ENCODE measurements around the gene IP6K1.

IP6K1 gene

GRCh38 chr3:49740427-49740826 is 45.9 kb downstream of the IP6K1 start:
- H3K27ac ChIP-seq, result no peak overlapping the region
- peaks cover 20 to 89% (median 57%) of the 10 kb centered on the region in 11 experiments; a peak in 19 of 22 replicates for H4K20me1 ChIP-seq
- H3K4me2 ChIP-seq, result no peak overlapping the region
- H3K27me3 ChIP-seq, result no peaks in the 10 kb centered on the region
- peaks cover 0 to 11% (median 0%) of the 10 kb centered on the region in 10 experiments; a peak in 3 of 20 replicates for H3K4me1 ChIP-seq
- peaks cover 73 to 100% (median 96%) of the 10 kb centered on the region in 11 experiments for H3K36me3 ChIP-seq
- no peak for TF ChIP-seq Cebpa-rat (IDR thresholded peaks at IDR 0.05)
- no peak overlapping the region for H3K4me3 ChIP-seq
- no peaks in the 10 kb centered on the region for H3K9me3 ChIP-seq (replicated peaks in 1 of 11)
- no peak overlapping the region for H3K9ac ChIP-seq

- Histone ChIP-seq H3K4me2 (no peak overlapping the region), H3K9ac (no peak overlapping the region), H3K27me3 (no peaks in the 10 kb centered on the region), H3K4me3 (no peak overlapping the region), H3K9me3 (replicated peaks in 1 of 11) (no peaks in the 10 kb centered on the region), H3K36me3 (peaks cover 77 to 100% (median 96%) of the 10 kb centered on the region in 11 experiments), H3K4me1 (peaks cover 0 to 24% (median 0%) of the 10 kb centered on the region in 10 experiments; a peak in 4 of 20 replicates), H3K27ac (no peak overlapping the region), H4K20me1 (peaks cover 10 to 89% (median 61%) of the 10 kb centered on the region in 11 experiments; a peak in 18 of 22 replicates)
- TF ChIP-seq Cebpa-rat (IDR thresholded peaks at IDR 0.05), result no peak
These were observed 48.2 kb downstream of the IP6K1 start for GRCh38 chr3:49738067-49738713.

GRCh38 chr3:49734752-49735151 is 51.6 kb downstream of the IP6K1 start:
- Histone ChIP-seq H3K9me3 (replicated peaks in 1 of 11) (no peaks in the 10 kb centered on the region), H3K9ac (no peak overlapping the region), H3K27me3 (no peaks in the 10 kb centered on the region), H3K36me3 (peaks cover 90 to 100% (median 96%) of the 10 kb centered on the region in 11 experiments), H4K20me1 (peaks cover 10 to 66% (median 47%) of the 10 kb centered on the region in 11 experiments; a peak in 18 of 22 replicates), H3K4me3 (no peak overlapping the region), H3K4me1 (peaks cover 0 to 24% (median 0%) of the 10 kb centered on the region in 10 experiments; a peak in 4 of 20 replicates), H3K4me2 (no peak overlapping the region), H3K27ac (no peak overlapping the region)
- no peak for TF ChIP-seq Cebpa-rat (IDR thresholded peaks at IDR 0.05)

GRCh38 chr3:49733551-49733950 is 52.8 kb downstream of the IP6K1 start:
- no peak overlapping the region for H3K9ac ChIP-seq
- H3K4me2 ChIP-seq, result peak overlapping the region in 1 of 11 experiments; percentile 15; a peak in 1 of 22 replicates
- no peak overlapping the region for H3K4me3 ChIP-seq
- peaks cover 0 to 24% (median 0%) of the 10 kb centered on the region in 10 experiments; a peak in 4 of 20 replicates for H3K4me1 ChIP-seq
- H3K36me3 ChIP-seq, result peaks cover 91 to 100% (median 98%) of the 10 kb centered on the region in 11 experiments
- no peak for TF ChIP-seq Cebpa-rat (IDR thresholded peaks at IDR 0.05)
- H3K27me3 ChIP-seq, result no peaks in the 10 kb centered on the region
- no peak overlapping the region for H3K27ac ChIP-seq
- H4K20me1 ChIP-seq, result peaks cover 7 to 58% (median 43%) of the 10 kb centered on the region in 11 experiments; a peak in 18 of 22 replicates
- no peaks in the 10 kb centered on the region for H3K9me3 ChIP-seq (replicated peaks in 1 of 11)

GRCh38 chr3:49732597-49732996 is 53.7 kb downstream of the IP6K1 start:
- Histone ChIP-seq H3K9me3 (replicated peaks in 1 of 11) (no peaks in the 10 kb centered on the region), H3K4me2 (no peak overlapping the region), H3K36me3 (peaks cover 90 to 100% (median 98%) of the 10 kb centered on the region in 11 experiments), H3K9ac (no peak overlapping the region), H3K4me1 (peaks cover 0 to 24% (median 2%) of the 10 kb centered on the region in 10 experiments; a peak in 6 of 20 replicates), H3K27ac (no peak overlapping the region), H3K4me3 (no peak overlapping the region), H4K20me1 (peaks cover 4 to 53% (median 36%) of the 10 kb centered on the region in 11 experiments; a peak in 18 of 22 replicates), H3K27me3 (no peaks in the 10 kb centered on the region)
- TF ChIP-seq Cebpa-rat (IDR thresholded peaks at IDR 0.05), result no peak

- Histone ChIP-seq H3K36me3 (peaks cover 90 to 100% (median 96%) of the 10 kb centered on the region in 11 experiments), H3K27me3 (no peaks in the 10 kb centered on the region), H4K20me1 (peaks cover 4 to 57% (median 28%) of the 10 kb centered on the region in 11 experiments; a peak in 19 of 22 replicates), H3K4me3 (no peak overlapping the region), H3K4me2 (no peak overlapping the region), H3K9me3 (replicated peaks in 1 of 11) (no peaks in the 10 kb centered on the region), H3K9ac (no peak overlapping the region), H3K27ac (no peak overlapping the region), H3K4me1 (peaks cover 0 to 22% (median 8%) of the 10 kb centered on the region in 10 experiments; a peak in 16 of 20 replicates)
- TF ChIP-seq Cebpa-rat (IDR thresholded peaks at IDR 0.05), result no peak
These were observed 56.3 kb downstream of the IP6K1 start for GRCh38 chr3:49729966-49730609.

- TF ChIP-seq Cebpa-rat (IDR thresholded peaks at IDR 0.05), result no peak
- peaks cover 69 to 80% (median 75%) of the 10 kb centered on the region in 11 experiments for H3K36me3 ChIP-seq
- peaks cover 3 to 47% (median 12%) of the 10 kb centered on the region in 11 experiments; a peak in 19 of 22 replicates for H4K20me1 ChIP-seq
- no peak overlapping the region for H3K4me2 ChIP-seq
- H3K9me3 ChIP-seq (replicated peaks in 1 of 11), result no peaks in the 10 kb centered on the region
- peak overlapping the region in 1 of 11 experiments; percentile 15; a peak in 1 of 22 replicates for H3K9ac ChIP-seq
- H3K4me1 ChIP-seq, result peaks cover 12 to 30% (median 16%) of the 10 kb centered on the region in 10 experiments
- H3K27me3 ChIP-seq, result no peaks in the 10 kb centered on the region
- H3K4me3 ChIP-seq, result no peak overlapping the region
- H3K27ac ChIP-seq, result no peak overlapping the region
These were observed 58.4 kb downstream of the IP6K1 start for GRCh38 chr3:49727924-49728361.

GRCh38 chr3:49727154-49727923 is 59.0 kb downstream of the IP6K1 start:
- H3K9ac ChIP-seq, result peak overlapping the region in 3 of 11 experiments; percentile 1 to 29 (median 15); a peak in 2 of 22 replicates

More at GRCh38 chr3:49727154-49727923, 59.0 kb downstream of the IP6K1 start:
- Histone ChIP-seq H3K4me1 (peaks cover 18 to 36% (median 22%) of the 10 kb centered on the region in 10 experiments), H3K27ac (peak overlapping the region in 2 of 11 experiments; percentile 5 to 9; a peak in 1 of 22 replicates), H3K9me3 (replicated peaks in 1 of 11) (no peaks in the 10 kb centered on the region), H4K20me1 (peaks cover 0 to 47% (median 14%) of the 10 kb centered on the region in 11 experiments; a peak in 19 of 22 replicates), H3K27me3 (no peaks in the 10 kb centered on the region), H3K36me3 (peaks cover 68 to 80% (median 74%) of the 10 kb centered on the region in 11 experiments), H3K4me2 (no peak overlapping the region), H3K4me3 (no peak overlapping the region)
- no peak for TF ChIP-seq Cebpa-rat (IDR thresholded peaks at IDR 0.05)
